HK-2 (cell line): ENCODE data around the gene ZNF484.
"Not testable (repeated sequence)": the region's sequence is repeated elsewhere in the genome, so short reads cannot be mapped to it uniquely, and the experiment has no call there.

Experiments used
- DNase-seq: peaks from one replicate; pipeline ENCODE4 v3.0.0-alpha.2; 2018; ENCODE audit not compliant: unreplicated experiment

ZNF484 gene

GRCh38 chr9:92860867-92861266 lies 17.0 kb downstream of the ZNF484 start:
- DNase-seq = no peak

DNA sequence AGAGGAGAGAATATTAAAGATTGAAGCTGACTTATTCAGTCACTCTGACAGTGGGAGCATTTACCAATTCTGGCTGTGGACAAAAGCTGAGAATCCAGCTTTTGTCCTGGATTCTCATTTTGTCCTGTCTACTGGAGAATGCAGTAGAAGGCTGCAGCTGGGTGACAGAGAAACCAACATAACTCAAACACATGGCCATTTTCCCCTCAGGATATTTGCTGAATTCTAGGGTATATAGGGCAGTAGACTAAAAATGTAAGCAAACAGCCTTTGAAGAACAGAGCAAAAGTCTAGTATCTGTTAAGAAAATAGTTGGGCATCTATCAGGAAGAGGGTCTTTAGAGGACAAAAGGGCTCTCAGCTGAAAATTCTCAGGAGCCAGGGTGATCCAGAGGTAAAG lies 20.6 kb downstream of the ZNF484 start:
- DNase-seq = no peak

DNA sequence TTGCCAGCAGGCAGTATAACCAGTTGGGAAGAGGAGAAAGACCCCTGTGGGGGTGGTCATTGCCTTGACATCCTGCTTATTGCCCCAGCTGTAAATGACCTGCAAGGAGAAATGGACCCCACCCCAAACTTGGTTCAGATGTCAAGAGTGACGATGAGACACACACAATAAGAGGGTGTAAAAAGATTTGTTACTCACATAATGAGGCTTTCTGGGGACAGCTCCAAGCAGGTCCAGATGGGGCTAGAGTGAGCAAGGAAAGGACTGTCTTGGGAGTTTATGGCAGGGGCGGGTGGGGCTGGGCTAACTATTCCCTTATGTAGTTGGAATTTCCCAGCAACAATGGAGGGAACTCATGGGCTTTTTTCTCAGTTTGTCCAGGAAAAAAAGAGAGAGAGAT lies 24.1 kb downstream of the ZNF484 start:
- DNase-seq = no peak

DNA sequence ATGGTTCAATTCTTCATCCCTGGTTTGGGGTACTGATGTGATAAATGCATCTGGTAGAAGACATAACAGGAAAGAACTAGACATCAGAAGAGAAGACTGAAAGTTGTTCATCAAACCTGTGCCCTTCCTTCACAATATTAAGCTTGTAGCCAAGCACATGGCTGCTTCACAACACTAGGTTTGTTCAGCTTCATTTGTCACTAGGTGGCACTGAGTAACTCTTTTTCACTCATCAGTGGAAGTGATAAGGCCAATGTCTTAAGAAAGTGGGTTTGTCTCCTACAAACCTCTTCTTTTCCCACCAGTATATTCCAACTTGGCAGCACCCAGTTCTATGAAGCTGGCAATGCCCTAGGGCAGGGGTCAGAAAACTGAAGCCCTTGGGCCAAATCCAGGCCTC lies 26.9 kb downstream of the ZNF484 start:
- DNase-seq = no peak

- not testable (repeated sequence) for DNase-seq
Observed at GRCh38 chr9:92848740-92849139, 29.1 kb downstream of the ZNF484 start.

DNA sequence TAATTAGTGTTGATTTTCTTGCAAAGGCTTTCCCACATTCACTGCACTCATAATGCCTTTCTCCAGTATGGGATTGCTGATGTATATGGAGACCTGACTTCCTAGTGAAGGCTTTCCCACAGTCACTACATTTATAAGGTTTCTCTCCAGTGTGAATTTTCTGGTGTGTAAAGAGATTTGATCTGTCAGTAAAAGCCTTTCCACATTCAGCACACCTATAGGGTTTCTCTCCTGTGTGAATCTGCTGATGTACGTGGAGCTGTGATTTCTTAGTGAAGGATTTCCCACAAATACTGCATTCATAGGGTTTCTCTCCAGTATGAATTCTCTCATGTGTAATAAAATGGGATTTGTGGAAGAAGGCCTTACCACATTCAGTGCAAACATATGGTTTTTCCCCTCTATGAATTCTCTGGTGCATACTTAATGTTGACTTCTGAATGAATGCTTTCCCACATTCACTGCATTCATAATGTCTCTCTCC lies 31.1 kb downstream of the ZNF484 start:
- no peak for DNase-seq

- not testable (repeated sequence) for DNase-seq
Observed at GRCh38 chr9:92838411-92838810, 39.4 kb downstream of the ZNF484 start.

DNA sequence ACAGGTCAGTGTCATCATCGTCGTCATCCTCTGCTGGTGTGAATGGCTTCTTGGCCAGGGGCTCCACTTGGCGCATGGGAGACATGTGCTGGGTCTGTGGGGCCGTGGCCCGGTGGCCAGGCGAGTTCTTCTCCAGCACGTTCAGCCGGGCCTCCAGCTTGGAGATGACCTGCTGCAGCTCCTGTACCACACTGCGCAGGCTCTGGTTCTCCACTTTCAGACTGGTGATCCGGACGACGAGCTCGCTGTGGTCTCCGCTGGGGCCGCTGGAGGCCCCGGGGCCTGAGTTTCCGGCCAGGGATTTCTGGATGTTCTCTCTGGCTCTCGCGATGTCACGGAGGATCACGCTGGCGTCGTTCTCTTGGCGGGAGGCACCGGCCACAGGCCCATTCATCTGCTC lies 40.6 kb downstream of the ZNF484 start:
- DNase-seq = no peak

GRCh38 chr9:92829420-92829819 lies 48.4 kb downstream of the ZNF484 start:
- DNase-seq = no peak

GRCh38 chr9:92825065-92825464 lies 52.8 kb downstream of the ZNF484 start:
- DNase-seq = not testable (repeated sequence)

DNA sequence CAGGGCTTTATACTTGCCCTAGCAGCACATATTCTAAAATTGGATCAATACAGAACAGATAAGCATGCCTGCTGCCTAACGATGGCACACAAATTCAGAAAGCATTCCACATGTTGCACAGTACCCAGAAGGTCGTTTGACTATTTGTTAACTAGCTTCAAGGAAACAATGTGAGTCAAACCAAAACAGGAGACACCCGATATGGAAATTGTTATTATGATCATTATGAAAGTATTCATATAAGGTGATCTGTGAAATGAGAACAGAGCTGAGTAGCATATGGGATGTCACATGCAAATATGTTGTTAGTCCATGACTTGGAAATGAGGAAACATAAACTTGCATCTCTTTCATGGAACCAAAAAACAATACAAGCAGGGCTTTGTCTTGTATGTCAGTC lies 56.9 kb downstream of the ZNF484 start:
- DNase-seq = no peak

- DNase-seq = not testable (repeated sequence)
Observed at GRCh38 chr9:92819898-92820297, 57.9 kb downstream of the ZNF484 start.

- not testable (repeated sequence) for DNase-seq
Observed at GRCh38 chr9:92809629-92810326, 68.1 kb downstream of the ZNF484 start.

GRCh38 chr9:92808726-92809451 lies 68.9 kb downstream of the ZNF484 start:
- peak; percentile 64 for DNase-seq

- no peak for DNase-seq
Observed at GRCh38 chr9:92807757-92808725, 69.8 kb downstream of the ZNF484 start.

GRCh38 chr9:92807031-92807756 lies 70.6 kb downstream of the ZNF484 start:
- no peak for DNase-seq

GRCh38 chr9:92804727-92805126 lies 73.1 kb downstream of the ZNF484 start:
- no peak for DNase-seq

DNA sequence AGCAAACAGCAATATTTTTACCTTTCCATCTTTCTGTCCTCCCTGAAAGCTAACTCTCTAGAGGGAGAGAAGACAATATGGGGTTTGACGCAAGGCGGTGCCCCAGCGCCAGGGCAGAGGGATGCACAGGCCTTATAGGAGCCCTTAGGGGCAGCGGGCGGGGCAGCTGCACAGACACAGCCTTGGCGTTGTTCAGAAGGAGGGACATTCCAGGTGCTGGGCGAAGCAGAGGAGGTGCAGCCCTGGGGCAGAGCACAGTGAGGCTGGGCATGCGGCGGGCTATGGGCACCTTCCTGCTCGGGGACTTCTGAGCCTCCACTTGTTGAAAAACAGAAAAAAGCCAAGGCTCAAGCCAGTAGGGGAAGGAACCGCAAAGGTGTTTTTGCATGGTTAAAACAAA lies 79.5 kb downstream of the ZNF484 start:
- no peak for DNase-seq

- not testable (repeated sequence) for DNase-seq
Observed at GRCh38 chr9:92796337-92796804, 81.5 kb downstream of the ZNF484 start.

- no peak for DNase-seq
Observed at GRCh38 chr9:92795598-92796336, 82.1 kb downstream of the ZNF484 start.
